Heart right ventricle (tissue), 16 donors: ENCODE measurements around the gene LBX1. TPM values are rescaled to one million over a fixed set of nuclear protein-coding genes. Genes with fewer than 3 reads are reported as not detected.

Experiments used
- ATAC-seq, 8 donors: fragments of 200-7000 bp; cut with Tn5 transposase; one replicate each; pipeline ENCODE4 v1.9.1; 2020; ENCODE audit warnings: mild to moderate bottlenecking in 8 of 8, moderate library complexity in 8 of 8, moderate number of reproducible peaks in 1 of 8
- DNase-seq, 2 donors: peaks; one replicate each; pipeline ENCODE4 v3.0.0-alpha.2; 2020
- H3K27ac ChIP-seq, 10 donors: fragments of 200-600 bp; sonication (generic) in 2 of 10; one replicate each; pipeline versions ENCODE4 v1.5.0 to v1.8.0; 2020 to 2022; ENCODE audit warnings: mild to moderate bottlenecking in 3 of 10
- H3K27me3 ChIP-seq, 7 donors: fragments of 200-600 bp; one replicate each; pipeline ENCODE4 v1.8.0; 2021 to 2022; ENCODE audit warnings: mild to moderate bottlenecking in 2 of 7
- H3K36me3 ChIP-seq, 9 donors: fragments of 200-600 bp; sonication (generic) in 1 of 9; one replicate each; pipeline versions ENCODE4 v1.5.0 to v1.8.0; 2020 to 2022; ENCODE audit warnings: mild to moderate bottlenecking in 2 of 9
- H3K4me1 ChIP-seq, 9 donors: fragments of 200-600 bp; sonication (generic) in 1 of 9; one replicate each; pipeline versions ENCODE4 v1.5.0 to v1.8.0; 2020 to 2022; ENCODE audit warnings: mild to moderate bottlenecking in 4 of 9
- H3K4me3 ChIP-seq, 10 donors: fragments of 200-600 bp; sonication (generic) in 2 of 10; one replicate each; pipeline versions ENCODE4 v1.5.0 to v1.8.0; 2020 to 2022; ENCODE audit warnings: mild to moderate bottlenecking in 7 of 10, moderate library complexity in 2 of 10
- H3K9me3 ChIP-seq, 11 donors: fragments of 200-600 bp in 10 of 11; sonication (generic) in 2 of 11; one replicate each; pipeline versions ENCODE4 v1.5.0 to v1.8.0; 2013 to 2022; ENCODE audit warnings: mild to moderate bottlenecking in 2 of 11, control low read depth in 1 of 11, moderate library complexity in 1 of 11
- WGBS, 2 donors: extraction: QIAGEN DNeasy Blood & Tissue Kit; methylation state at CpG; one replicate each; pipeline ENCODE4 v1.1.7; 2013; ENCODE audit warnings: inconsistent platforms in 1 of 2; 5-methylcytosine and 5-hydroxymethylcytosine counted together
- intact Hi-C, 10 donors: fragments of 100-400 bp; cut with DNase I; formaldehyde crosslinking; loops; one replicate each; pipeline versions ENCODE4 v1.11.1 to v1.14.2; 2022
- polyA plus RNA-seq, 2 donors: library from polyadenylated mRNA; stranded (reverse); fragments of 200-250 nt; gene quantifications; one replicate each; pipeline ENCODE4 v1.2.3, GENCODE V29; 2013
- total RNA-seq, 10 donors: library from RNA; stranded (reverse); fragmentation: NEBNext Ultra II Directional in 3 of 10; extraction: Animal tissue kit (Norgen Biotek cat#: 25700) in 3 of 10; gene quantifications; one replicate each; pipeline versions ENCODE4 v1.2.1 to v1.2.4, GENCODE V29; 2021 to 2023
- TF ChIP-seq, protein P1 (sequence below), 9 donors: fragments of 200-600 bp; sonication (generic) in 2 of 9; IDR thresholded peaks; one replicate each; pipeline versions ENCODE4 v1.5.0 to v1.8.0; 2021 to 2022; ENCODE audit warnings: antibody characterized with exemption in 9 of 9, mild to moderate bottlenecking in 5 of 9, moderate library complexity in 1 of 9
- donor health status: Arrhythmogenic right ventricular cardiomyopathy.
- donor health status: ischemic (EF 13 %, LVEDD 7.1; RV severe dilation, severe dysfunction).
- donor health status: healthy with polysubstance abuse.
- donor health status: DM: no; HTN: yes; CAD: no.
- donor health status: DM: no; HTN: no; CAD: no.
- donor health status: ischemic (EF 25% LVEDD 6.9; RV normal size, moderate dysfunction).
- donor health status: ischemic (EF 25% LVEDD 5.7; RV mildly dilated, moderate dysfunction).
- donor health status: healthy.
- donor health status: DM: yes; HTN: yes; CAD: no.
- donor health status: Ischemic cardiomyopathy.
- donor health status: ischemic (EF 35%, LVEDD 5.7; RV mildly dilated, moderate dysfunction).
- donor health status: nonischemic (EF 11% LVEDD 7.7; RV severe dilation, severe dysfunction).
- donor health status: DM: yes; HTN: yes; CAD: no.
- donor health status: PGD.
- donor health status: ischemic (EF 29% LVEDD 5.4; RV normal size, mild dysfunction).
- donor health status: nonischemic (EF 23%, LVEDD 6.1; RV moderate dilation, normal function).

The LBX1 gene
- total and polyA plus RNA-seq, 12 donors: not detected

DNA sequence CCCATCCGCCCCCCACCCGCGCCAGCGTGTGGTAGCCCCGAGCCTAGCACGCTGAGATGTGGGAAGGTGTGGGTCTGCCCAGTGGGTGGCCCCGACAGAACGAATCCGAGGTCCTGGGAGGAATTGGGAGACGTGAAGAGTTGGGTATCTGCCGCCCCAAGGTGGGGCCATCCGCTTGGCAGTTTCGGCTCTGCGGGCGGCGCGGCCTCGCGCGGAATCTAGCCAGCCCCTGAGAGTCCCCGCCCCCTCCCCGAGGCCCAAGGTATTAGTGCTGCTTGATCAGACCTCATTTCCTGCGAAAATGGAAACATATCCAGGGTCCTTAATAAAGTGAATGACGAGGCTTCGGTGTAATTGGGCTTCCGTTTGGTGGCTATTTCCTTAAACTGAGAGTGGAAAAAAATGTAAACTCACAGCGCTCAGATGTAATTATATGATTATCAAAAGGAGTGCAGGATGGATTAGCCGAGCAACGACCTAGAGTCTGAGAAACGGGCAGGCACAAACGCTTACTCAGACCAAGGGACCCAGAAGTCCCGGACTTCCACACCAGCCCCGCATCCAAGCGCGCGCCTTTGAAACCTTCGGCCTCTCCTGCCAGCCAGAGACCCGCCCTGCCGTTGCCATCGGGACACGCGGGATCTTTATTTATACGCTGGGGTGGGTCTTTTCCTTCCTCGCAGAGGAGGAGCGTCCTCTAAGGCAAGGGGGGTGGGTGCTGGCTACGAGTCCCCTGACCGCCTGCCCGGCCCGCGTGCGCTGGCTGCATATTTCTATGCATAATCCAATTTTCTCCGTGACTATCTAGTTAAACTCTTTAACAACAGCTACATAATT is 12.8 kb downstream of the LBX1 start:
- ATAC-seq: no peak
- Histone ChIP-seq H3K27ac (no peak overlapping the region), H3K4me3 (no peak overlapping the region), H3K36me3 (no peaks in the 10 kb centered on the region), H3K27me3 (peaks cover 68 to 100% (median 100%) of the 10 kb centered on the region in 7 donors), H3K9me3 (no peaks in the 10 kb centered on the region), H3K4me1 (peaks cover 14 to 47% (median 42%) of the 10 kb centered on the region in 9 donors)
- 2 to 4% methylated on average over 50 to 52 of the region's 52 CpGs for WGBS, 2 donors
- intact Hi-C loops: loop anchor here in 7 of 10 donors (5.0 to 10.0 kb wide), 8 partner anchors 68 to 566 kb away; partner anchors contain the start of genes FGF8 (in 2 of the 7) and NPM3 (in 1 of the 7)
- TF ChIP-seq, protein P1, sequence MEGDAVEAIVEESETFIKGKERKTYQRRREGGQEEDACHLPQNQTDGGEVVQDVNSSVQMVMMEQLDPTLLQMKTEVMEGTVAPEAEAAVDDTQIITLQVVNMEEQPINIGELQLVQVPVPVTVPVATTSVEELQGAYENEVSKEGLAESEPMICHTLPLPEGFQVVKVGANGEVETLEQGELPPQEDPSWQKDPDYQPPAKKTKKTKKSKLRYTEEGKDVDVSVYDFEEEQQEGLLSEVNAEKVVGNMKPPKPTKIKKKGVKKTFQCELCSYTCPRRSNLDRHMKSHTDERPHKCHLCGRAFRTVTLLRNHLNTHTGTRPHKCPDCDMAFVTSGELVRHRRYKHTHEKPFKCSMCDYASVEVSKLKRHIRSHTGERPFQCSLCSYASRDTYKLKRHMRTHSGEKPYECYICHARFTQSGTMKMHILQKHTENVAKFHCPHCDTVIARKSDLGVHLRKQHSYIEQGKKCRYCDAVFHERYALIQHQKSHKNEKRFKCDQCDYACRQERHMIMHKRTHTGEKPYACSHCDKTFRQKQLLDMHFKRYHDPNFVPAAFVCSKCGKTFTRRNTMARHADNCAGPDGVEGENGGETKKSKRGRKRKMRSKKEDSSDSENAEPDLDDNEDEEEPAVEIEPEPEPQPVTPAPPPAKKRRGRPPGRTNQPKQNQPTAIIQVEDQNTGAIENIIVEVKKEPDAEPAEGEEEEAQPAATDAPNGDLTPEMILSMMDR (IDR thresholded peaks at IDR 0.05): no peak
- no peak for DNase-seq

DNA sequence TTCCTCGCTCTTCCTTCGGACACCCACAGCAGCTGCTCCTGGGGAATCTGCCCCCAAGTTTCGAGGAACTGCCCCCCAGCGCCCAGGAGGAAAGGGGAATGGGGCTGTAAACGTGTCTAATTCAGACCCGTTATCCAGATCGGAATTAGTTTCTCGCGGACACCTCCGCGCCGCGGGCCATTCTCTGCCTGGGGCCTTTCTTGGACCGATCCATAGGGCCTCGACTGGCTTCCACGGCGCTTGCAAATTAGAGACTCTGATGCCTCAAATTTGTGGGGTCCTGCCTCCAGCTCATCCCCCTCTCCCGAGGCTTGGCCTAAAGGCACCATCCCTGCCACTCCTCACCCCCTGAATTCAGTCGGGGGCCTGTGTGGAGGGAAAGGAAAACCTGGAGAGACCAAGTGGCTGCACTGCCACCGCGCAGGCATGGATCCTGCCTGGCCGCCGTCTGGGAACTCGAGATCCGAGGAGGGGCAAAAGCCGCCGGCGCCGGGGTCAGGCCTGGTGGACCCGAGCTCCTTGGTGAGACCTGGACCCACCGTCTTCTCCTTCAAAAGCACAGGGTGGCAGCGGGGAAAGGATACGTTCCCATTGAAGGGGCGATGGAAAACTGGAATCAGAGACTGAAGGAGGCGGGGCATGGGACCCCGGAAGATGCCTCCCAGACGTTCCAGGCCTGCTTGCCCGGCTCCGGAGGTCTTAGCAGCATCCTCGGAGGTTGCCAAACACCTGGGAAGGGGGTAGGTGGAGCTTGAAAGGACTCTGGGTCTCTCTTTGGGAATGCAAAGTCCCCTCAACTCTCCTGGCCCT is 13.7 kb downstream of the LBX1 start:
- Histone ChIP-seq H3K4me1 (peaks cover 14 to 47% (median 42%) of the 10 kb centered on the region in 9 donors), H3K9me3 (no peaks in the 10 kb centered on the region), H3K4me3 (no peak overlapping the region), H3K27me3 (peaks cover 63 to 100% (median 100%) of the 10 kb centered on the region in 7 donors), H3K36me3 (no peaks in the 10 kb centered on the region), H3K27ac (no peak overlapping the region)
- intact Hi-C loops: loop anchor here in 9 of 10 donors (2.0 to 10.0 kb wide), 12 partner anchors 69 to 567 kb away; partner anchors contain the start of genes FGF8 (in 2 of the 9) and NPM3 (in 2 of the 9)
- TF ChIP-seq, protein P1 (IDR thresholded peaks at IDR 0.05): no peak
- ATAC-seq: no peak
- 8% methylated on average over 40 of the region's 40 CpGs for WGBS, 2 donors
- no peak for DNase-seq

DNA sequence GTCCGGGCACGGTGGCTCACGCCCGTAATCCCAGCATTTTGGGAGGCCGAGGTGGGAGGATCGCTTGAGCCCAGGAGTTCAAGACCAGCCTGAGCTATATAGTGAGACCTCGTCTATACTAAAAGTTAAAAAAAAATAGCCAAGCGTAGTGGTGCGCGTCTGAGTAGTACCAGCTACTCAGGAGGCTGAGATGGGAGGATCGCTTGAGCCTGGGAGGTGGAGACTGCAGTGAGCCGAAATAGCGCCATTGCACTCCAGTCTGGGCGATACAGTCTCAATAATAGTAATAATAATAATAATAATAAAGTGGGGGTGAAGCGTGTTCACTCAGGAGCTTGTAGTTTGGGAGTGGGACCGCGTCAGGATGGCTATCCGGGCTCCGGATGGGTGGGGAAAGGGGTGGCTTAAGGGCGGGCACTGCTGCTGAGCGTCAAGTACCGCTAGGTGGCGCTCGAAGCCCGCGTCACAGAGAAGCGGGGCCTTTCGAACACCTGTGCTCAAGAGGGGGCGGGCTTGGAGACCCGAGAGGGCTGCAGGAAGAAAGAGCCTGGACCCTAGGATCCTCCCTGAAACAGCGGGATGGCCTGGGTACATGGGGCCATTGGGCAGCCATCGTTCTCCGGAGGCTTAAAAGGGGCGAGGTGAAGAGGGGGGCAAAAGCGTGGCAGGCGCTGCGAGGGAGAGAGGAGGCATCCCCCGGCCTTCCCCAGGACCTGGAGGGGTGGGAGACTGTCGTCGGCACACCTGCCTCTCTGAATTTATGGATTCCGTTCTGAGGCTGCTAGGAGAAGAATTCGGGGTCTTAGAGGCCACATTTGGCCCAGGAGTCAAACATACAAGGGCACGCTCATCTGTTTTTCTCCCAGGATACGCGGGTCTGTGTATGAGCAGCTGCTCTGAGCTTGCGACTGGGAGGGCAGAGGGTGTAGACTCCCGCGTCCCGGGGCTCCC is 14.5 kb downstream of the LBX1 start:
- TF ChIP-seq, protein P1 (IDR thresholded peaks at IDR 0.05): peak; percentile 68 to 94 (median 89)
- peaks cover 58 to 100% (median 100%) of the 10 kb centered on the region in 7 donors for H3K27me3 ChIP-seq
- intact Hi-C loops: loop anchor here (1.0 to 10.0 kb wide), 15 partner anchors 70 to 568 kb away; partner anchors contain the start of genes NPM3 (in 3 of the 10) and FGF8 (in 2 of the 10)
- H3K9me3 ChIP-seq: no peaks in the 10 kb centered on the region
- ATAC-seq: peak; percentile 66 to 93 (median 84)
- peak overlapping the region in 1 of 10 donors; percentile 8 for H3K4me3 ChIP-seq
- H3K27ac ChIP-seq: no peak overlapping the region
- no peaks in the 10 kb centered on the region for H3K36me3 ChIP-seq
- DNase-seq: peak; percentile 43 to 65
- H3K4me1 ChIP-seq: peaks cover 14 to 47% (median 42%) of the 10 kb centered on the region in 9 donors
- WGBS, 2 donors: 11 to 13% methylated on average over 47 to 49 of the region's 49 CpGs
